Karpas-422 (cell line): ENCODE data around the gene TWIST2. TPM values are rescaled to one million over a fixed set of nuclear protein-coding genes. Genes with fewer than 3 reads are reported as not detected.

Source experiments
- DNase-seq: peaks from one replicate; pipeline ENCODE4 v3.0.0-alpha.2; 2015
- H2AFZ ChIP-seq: fragments of 200-600 bp; sonication (generic); 2 replicates; pipeline ENCODE4 v1.6.1; 2014; ENCODE audit warnings: antibody characterized with exemption, low read length, mixed read lengths
- H3K27ac ChIP-seq: fragments of 200-600 bp; sonication (generic); 2 replicates; pipeline ENCODE4 v1.5.1; 2014; ENCODE audit warnings: mild to moderate bottlenecking, low read length, moderate library complexity
- H3K27me3 ChIP-seq: fragments of 200-600 bp; sonication (generic); 2 replicates; pipeline ENCODE4 v1.6.1; 2014; ENCODE audit warnings: low read length, mixed read lengths
- H3K36me3 ChIP-seq: fragments of 200-600 bp; sonication (generic); 2 replicates; pipeline ENCODE4 v1.6.1; 2014; ENCODE audit warnings: low read length, mixed read lengths; ENCODE audit not compliant: insufficient read depth
- H3K4me1 ChIP-seq: fragments of 200-600 bp; sonication (generic); 2 replicates; pipeline ENCODE4 v1.6.1; 2014; ENCODE audit warnings: mild to moderate bottlenecking, low read length, mixed read lengths
- H3K4me2 ChIP-seq: fragments of 200-600 bp; sonication (generic); 2 replicates; pipeline ENCODE4 v1.6.1; 2014; ENCODE audit warnings: low read length, low read depth, mild to moderate bottlenecking; ENCODE audit not compliant: poor library complexity, severe bottlenecking
- H3K4me3 ChIP-seq: fragments of 200-600 bp; sonication (generic); 2 replicates; pipeline ENCODE4 v1.5.1; 2014; ENCODE audit warnings: mild to moderate bottlenecking, antibody characterized with exemption, low read length, mixed read lengths
- H3K79me2 ChIP-seq: fragments of 200-600 bp; sonication (generic); 2 replicates; pipeline ENCODE4 v1.6.1; 2014; ENCODE audit warnings: mild to moderate bottlenecking, low read length, mixed read lengths
- H3K9ac ChIP-seq: fragments of 200-600 bp; sonication (generic); 2 replicates; pipeline ENCODE4 v1.6.0; 2014; ENCODE audit warnings: low read length
- H3K9me2 ChIP-seq: fragments of 200-600 bp; sonication (generic), shearing (Covaris generic); replicated peaks from 2 replicates; pipeline ENCODE4 v1.6.0; 2014; ENCODE audit warnings: mild to moderate bottlenecking, low read length, moderate library complexity; ENCODE audit not compliant: insufficient read depth
- H3K9me3 ChIP-seq: fragments of 300-700, 200-600 bp; sonication (generic); 2 replicates; pipeline ENCODE4 v1.6.1; 2014; ENCODE audit warnings: low read length, mixed read lengths
- H4K20me1 ChIP-seq: fragments of 200-600 bp; sonication (generic); 2 replicates; pipeline ENCODE4 v1.6.1; 2014; ENCODE audit warnings: mild to moderate bottlenecking, antibody characterized with exemption, low read length, low read depth; ENCODE audit not compliant: insufficient read depth
- total RNA-seq: library from RNA; depleted of rRNA; stranded (reverse); fragments of >200 nt; shearing (Covaris generic); gene quantifications from 2 replicates; pipeline ENCODE4 v1.2.3, GENCODE V29; 2014; ENCODE audit warnings: low replicate concordance

TWIST2 gene
- total RNA-seq, 1 experiment from 2014 or later = 0.67 TPM

DNA sequence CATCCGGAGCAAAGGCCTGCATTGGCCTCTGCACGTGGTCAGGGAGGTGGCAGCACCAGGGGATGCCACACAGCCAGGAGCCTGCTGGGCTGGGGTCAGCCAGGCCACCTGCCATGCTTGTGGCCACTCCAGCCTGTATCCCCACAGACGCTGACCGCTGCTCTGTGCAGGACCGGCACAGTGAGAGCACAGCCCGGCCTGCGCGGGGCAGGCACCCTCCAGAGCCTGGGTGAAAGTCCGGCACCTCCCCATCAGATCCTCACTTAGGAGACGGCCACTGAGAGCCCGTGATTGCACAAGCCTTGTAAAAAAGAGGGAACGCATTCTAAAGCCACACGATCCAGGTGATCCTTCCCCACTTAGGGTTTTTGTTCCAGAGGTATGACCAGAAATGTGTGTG is 42.2 kb downstream of the TWIST2 start:
- no peaks in the 10 kb centered on the region for H3K9me3 ChIP-seq
- H3K27me3 ChIP-seq = no peaks in the 10 kb centered on the region
- no peaks in the 10 kb centered on the region for H3K4me1 ChIP-seq
- H3K4me3 ChIP-seq = no peak overlapping the region
- no peaks in the 10 kb centered on the region for H4K20me1 ChIP-seq
- H3K9ac ChIP-seq = no peak overlapping the region
- H3K9me2 ChIP-seq = no peaks in the 10 kb centered on the region
- H3K79me2 ChIP-seq = no peaks in the 10 kb centered on the region
- H3K36me3 ChIP-seq = no peaks in the 10 kb centered on the region
- DNase-seq = no peak
- H2AFZ ChIP-seq = no peak overlapping the region
- H3K27ac ChIP-seq = no peak overlapping the region
- no peak overlapping the region for H3K4me2 ChIP-seq

DNA sequence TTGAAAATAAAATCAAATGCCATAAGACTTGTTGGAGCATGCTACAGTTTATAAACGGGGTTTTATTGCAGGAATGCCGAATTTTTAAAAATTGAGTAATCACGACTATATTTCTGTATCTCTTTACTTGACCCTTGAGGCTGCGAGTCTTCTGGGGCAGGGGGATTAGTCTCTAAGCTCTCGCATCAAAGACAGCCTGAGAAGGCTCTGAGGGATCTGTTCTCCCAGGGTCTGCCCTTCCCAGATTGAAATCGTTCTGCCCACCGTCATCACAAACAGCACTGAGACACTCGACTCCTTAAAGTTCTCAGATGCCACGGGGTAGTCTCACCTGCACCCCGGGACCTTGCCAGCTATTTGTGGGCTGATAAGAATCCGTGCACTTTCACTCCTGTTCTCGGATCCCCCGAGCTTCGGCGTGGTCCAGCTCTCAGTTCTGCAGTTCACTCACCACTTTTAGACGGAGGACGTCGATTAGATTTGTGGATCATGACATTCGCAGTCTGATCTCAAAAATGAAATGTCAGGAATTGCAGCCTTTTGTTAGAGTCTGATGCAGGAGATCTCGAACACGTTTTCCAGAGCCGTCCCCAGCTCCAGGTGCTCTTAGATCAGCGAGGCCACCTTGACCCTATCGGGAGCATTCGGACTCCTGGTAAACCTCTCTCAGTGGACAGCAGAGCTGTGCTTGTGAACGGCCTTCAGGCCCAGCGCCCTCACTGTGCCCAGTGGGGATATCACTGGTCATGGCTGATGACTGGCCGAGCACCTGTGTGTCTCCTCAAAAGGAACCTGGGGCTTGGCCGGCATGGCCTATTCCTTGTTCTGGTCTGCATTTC is 43.0 kb downstream of the TWIST2 start:
- no peak overlapping the region for H3K4me3 ChIP-seq
- H3K9ac ChIP-seq = no peak overlapping the region
- no peaks in the 10 kb centered on the region for H3K9me2 ChIP-seq
- DNase-seq = no peak
- no peaks in the 10 kb centered on the region for H3K27me3 ChIP-seq
- no peaks in the 10 kb centered on the region for H3K9me3 ChIP-seq
- H4K20me1 ChIP-seq = no peaks in the 10 kb centered on the region
- no peak overlapping the region for H3K27ac ChIP-seq
- no peak overlapping the region for H2AFZ ChIP-seq
- no peaks in the 10 kb centered on the region for H3K79me2 ChIP-seq
- H3K4me1 ChIP-seq = no peaks in the 10 kb centered on the region
- no peaks in the 10 kb centered on the region for H3K36me3 ChIP-seq
- no peak overlapping the region for H3K4me2 ChIP-seq

DNA sequence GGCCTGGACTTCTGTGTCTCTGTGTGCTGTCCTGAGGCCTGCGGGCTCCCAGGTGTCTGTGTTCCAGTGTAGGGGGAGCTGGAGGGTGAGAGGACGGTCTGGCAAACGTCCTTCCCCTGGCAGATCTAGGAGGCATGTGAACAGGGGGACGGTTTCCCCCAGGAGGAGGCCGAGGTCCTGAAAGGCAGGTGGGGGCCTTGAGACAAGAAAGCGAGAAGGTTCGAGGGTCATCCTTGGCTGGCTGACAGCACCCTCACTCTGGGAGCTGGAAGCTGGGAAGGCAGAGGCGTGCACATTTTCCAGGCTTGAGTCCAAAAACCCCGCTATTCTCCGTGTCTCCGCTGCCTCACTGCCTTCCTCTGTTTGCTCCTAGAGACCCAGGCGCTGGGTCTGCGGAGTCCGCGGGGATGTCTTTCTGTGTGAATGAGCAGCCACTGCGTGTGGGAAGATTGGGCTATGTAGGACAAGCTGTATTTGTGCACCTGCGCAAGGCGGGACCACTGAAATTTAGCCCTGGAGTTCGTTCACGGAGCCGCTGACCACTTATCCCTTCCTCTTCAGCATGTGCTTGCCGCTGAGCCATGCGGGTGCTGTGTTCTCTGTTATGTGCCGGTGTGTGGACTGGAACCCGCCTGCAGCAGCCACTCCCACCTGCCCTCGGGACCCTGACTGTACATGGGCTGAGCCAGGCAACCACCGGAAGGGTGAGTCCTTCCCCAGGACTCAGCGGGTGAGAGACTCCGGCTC is 43.7 kb downstream of the TWIST2 start:
- H3K27me3 ChIP-seq = no peaks in the 10 kb centered on the region
- H3K9ac ChIP-seq = no peak overlapping the region
- no peaks in the 10 kb centered on the region for H3K9me2 ChIP-seq
- no peaks in the 10 kb centered on the region for H4K20me1 ChIP-seq
- no peaks in the 10 kb centered on the region for H3K36me3 ChIP-seq
- H3K9me3 ChIP-seq = no peaks in the 10 kb centered on the region
- no peak overlapping the region for H3K27ac ChIP-seq
- H3K4me1 ChIP-seq = no peaks in the 10 kb centered on the region
- H2AFZ ChIP-seq = no peak overlapping the region
- no peak overlapping the region for H3K4me2 ChIP-seq
- no peak for DNase-seq
- H3K4me3 ChIP-seq = no peak overlapping the region
- H3K79me2 ChIP-seq = no peaks in the 10 kb centered on the region

- no peaks in the 10 kb centered on the region for H3K36me3 ChIP-seq
- no peak overlapping the region for H2AFZ ChIP-seq
- H3K4me2 ChIP-seq = no peak overlapping the region
- H3K4me3 ChIP-seq = no peak overlapping the region
- H3K79me2 ChIP-seq = no peaks in the 10 kb centered on the region
- no peaks in the 10 kb centered on the region for H4K20me1 ChIP-seq
- no peak overlapping the region for H3K27ac ChIP-seq
- no peaks in the 10 kb centered on the region for H3K9me3 ChIP-seq
- H3K9me2 ChIP-seq = no peaks in the 10 kb centered on the region
- no peaks in the 10 kb centered on the region for H3K4me1 ChIP-seq
- DNase-seq = no peak
- H3K9ac ChIP-seq = no peak overlapping the region
- H3K27me3 ChIP-seq = no peaks in the 10 kb centered on the region
Observed at GRCh38 chr2:238892204-238892500, 44.3 kb downstream of the TWIST2 start.

GRCh38 chr2:238892796-238893195 is 44.9 kb downstream of the TWIST2 start:
- no peaks in the 10 kb centered on the region for H3K79me2 ChIP-seq

GRCh38 chr2:238893349-238894000 is 45.6 kb downstream of the TWIST2 start:
- no peak for DNase-seq
- no peaks in the 10 kb centered on the region for H3K4me1 ChIP-seq
- no peaks in the 10 kb centered on the region for H3K36me3 ChIP-seq
- H2AFZ ChIP-seq = no peak overlapping the region
- no peak overlapping the region for H3K27ac ChIP-seq
- no peak overlapping the region for H3K4me3 ChIP-seq
- H3K27me3 ChIP-seq = no peaks in the 10 kb centered on the region
- no peak overlapping the region for H3K9ac ChIP-seq
- H3K9me2 ChIP-seq = no peaks in the 10 kb centered on the region
- H3K79me2 ChIP-seq = no peaks in the 10 kb centered on the region
- no peaks in the 10 kb centered on the region for H4K20me1 ChIP-seq
- H3K9me3 ChIP-seq = no peaks in the 10 kb centered on the region
- H3K4me2 ChIP-seq = no peak overlapping the region

More at GRCh38 chr2:238892796-238893195, 44.9 kb downstream of the TWIST2 start:
- Histone ChIP-seq H2AFZ (no peak overlapping the region), H3K9me2 (no peaks in the 10 kb centered on the region), H3K27me3 (no peaks in the 10 kb centered on the region), H3K9me3 (no peaks in the 10 kb centered on the region), H3K36me3 (no peaks in the 10 kb centered on the region), H3K9ac (no peak overlapping the region), H3K4me3 (no peak overlapping the region), H4K20me1 (no peaks in the 10 kb centered on the region), H3K4me1 (no peaks in the 10 kb centered on the region), H3K27ac (no peak overlapping the region), H3K4me2 (no peak overlapping the region)
- DNase-seq = no peak

GRCh38 chr2:238894226-238894949 is 46.5 kb downstream of the TWIST2 start:
- no peak overlapping the region for H3K4me2 ChIP-seq
- DNase-seq = no peak

DNA sequence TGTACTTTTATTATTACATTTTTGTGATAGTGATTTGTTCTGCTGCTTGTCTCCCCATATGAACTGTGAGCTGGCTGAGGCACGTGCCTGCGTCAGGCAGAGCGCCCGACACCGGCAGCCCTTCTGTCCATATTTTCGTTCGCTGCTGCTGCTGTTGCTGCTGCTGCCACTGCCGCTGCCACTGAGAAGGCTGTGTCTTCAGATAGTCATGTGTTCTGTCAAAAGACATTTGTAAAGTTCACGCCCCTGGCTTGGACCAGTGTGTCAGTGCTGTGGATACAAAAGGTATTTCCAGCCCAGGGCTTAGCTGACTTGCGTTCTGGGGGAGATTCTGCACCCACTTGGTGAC is 47.0 kb downstream of the TWIST2 start:
- H3K4me3 ChIP-seq = no peak overlapping the region
- H3K9ac ChIP-seq = no peak overlapping the region
- H3K79me2 ChIP-seq = no peaks in the 10 kb centered on the region
- H3K27ac ChIP-seq = no peak overlapping the region
- no peak overlapping the region for H3K4me2 ChIP-seq
- H3K27me3 ChIP-seq = no peaks in the 10 kb centered on the region
- H3K9me3 ChIP-seq = no peaks in the 10 kb centered on the region
- no peak overlapping the region for H2AFZ ChIP-seq
- no peaks in the 10 kb centered on the region for H3K4me1 ChIP-seq
- DNase-seq = no peak
- no peaks in the 10 kb centered on the region for H3K9me2 ChIP-seq
- H4K20me1 ChIP-seq = no peaks in the 10 kb centered on the region
- no peaks in the 10 kb centered on the region for H3K36me3 ChIP-seq

More at GRCh38 chr2:238894226-238894949, 46.5 kb downstream of the TWIST2 start:
- H3K79me2 ChIP-seq = no peaks in the 10 kb centered on the region
- H3K4me3 ChIP-seq = no peak overlapping the region
- H3K4me1 ChIP-seq = no peaks in the 10 kb centered on the region
- no peaks in the 10 kb centered on the region for H3K27me3 ChIP-seq
- H3K9me2 ChIP-seq = no peaks in the 10 kb centered on the region
- no peak overlapping the region for H3K9ac ChIP-seq
- no peaks in the 10 kb centered on the region for H3K9me3 ChIP-seq
- H3K36me3 ChIP-seq = no peaks in the 10 kb centered on the region
- H3K27ac ChIP-seq = no peak overlapping the region
- no peaks in the 10 kb centered on the region for H4K20me1 ChIP-seq
- no peak overlapping the region for H2AFZ ChIP-seq
